HepG2 (cell line): ENCODE data around the gene PIP4K2B. TPM values are rescaled to one million over a fixed set of nuclear protein-coding genes. Genes with fewer than 3 reads are reported as not detected.
A peak's percentile ranks its signal among the peaks of the same experiment; 100 is the strongest.

Source experiments
- ARID3A ChIP-seq: IDR thresholded peaks from 2 replicates; pipeline ENCODE4 v1.6.1; 2012; ENCODE audit warnings: low read depth, low read length, improper control_type of control experiment
- GZF1 ChIP-seq: sonication (generic); formaldehyde crosslinking; IDR thresholded peaks from 2 replicates; pipeline ENCODE4 v1.5.1; 2020; ENCODE audit warnings: mild to moderate bottlenecking, missing genetic modification reagents
- JDP2 ChIP-seq: sonication (generic); formaldehyde crosslinking; IDR thresholded peaks from 2 replicates; pipeline ENCODE4 v1.8.1; 2022; ENCODE audit warnings: missing genetic modification reagents, borderline replicate concordance
- MAFK ChIP-seq, 2 experiments: IDR thresholded peaks in 1 of 2; conservative IDR thresholded peaks in 1 of 2; 2 replicates each; pipeline ENCODE4 v1.6.1; 2011; ENCODE audit warnings: improper control_type of control experiment in 2 of 2, low read length in 2 of 2
- NAIF1 ChIP-seq: sonication (generic); formaldehyde crosslinking; IDR thresholded peaks from 2 replicates; pipeline ENCODE4 v1.5.0; 2020; ENCODE audit warnings: mild to moderate bottlenecking, missing genetic modification reagents, borderline replicate concordance
- NR2F6 ChIP-seq, 2 experiments: IDR thresholded peaks; 2 replicates each; pipeline ENCODE4 v1.6.1; 2016; ENCODE audit warnings: antibody characterized with exemption in 1 of 2, mild to moderate bottlenecking in 1 of 2
- NRL ChIP-seq: sonication (generic); formaldehyde crosslinking; IDR thresholded peaks from 2 replicates; pipeline ENCODE4 v1.5.0; 2020; ENCODE audit warnings: missing genetic modification reagents, mild to moderate bottlenecking, moderate library complexity, borderline replicate concordance
- RFXAP ChIP-seq: sonication (generic); formaldehyde crosslinking; IDR thresholded peaks from 2 replicates; pipeline ENCODE4 v1.4.0; 2020; ENCODE audit warnings: missing genetic modification reagents, borderline replicate concordance
- TAF1 ChIP-seq: sonication (generic); formaldehyde crosslinking; IDR thresholded peaks from 2 replicates; pipeline ENCODE4 v1.4.0; 2020; ENCODE audit warnings: missing genetic modification reagents
- ZBTB2 ChIP-seq: sonication (generic); formaldehyde crosslinking; IDR thresholded peaks from 2 replicates; pipeline ENCODE4 v1.8.0; 2022; ENCODE audit warnings: low read depth, missing genetic modification reagents
- ZFP82 ChIP-seq: sonication (generic); formaldehyde crosslinking; IDR thresholded peaks from 2 replicates; pipeline ENCODE4 v1.5.1; 2020; ENCODE audit warnings: mild to moderate bottlenecking, missing genetic modification reagents, borderline replicate concordance
- ZNF496 ChIP-seq: sonication (generic); formaldehyde crosslinking; IDR thresholded peaks from 2 replicates; pipeline ENCODE4 v1.8.1; 2023; ENCODE audit warnings: mild to moderate bottlenecking, moderate library complexity, missing genetic modification reagents; ENCODE audit not compliant: insufficient replicate concordance
- ZNF557 ChIP-seq: sonication (generic); formaldehyde crosslinking; IDR thresholded peaks from 2 replicates; pipeline ENCODE4 v1.4.0; 2020; ENCODE audit warnings: missing genetic modification reagents
- ZNF619 ChIP-seq: sonication (generic); formaldehyde crosslinking; IDR thresholded peaks from 2 replicates; pipeline ENCODE4 v1.4.0; 2020; ENCODE audit warnings: mild to moderate bottlenecking, missing genetic modification reagents
- ZNF672 ChIP-seq: sonication (generic); formaldehyde crosslinking; IDR thresholded peaks from 2 replicates; pipeline ENCODE4 v1.8.1; 2022; ENCODE audit warnings: missing genetic modification reagents
- polyA plus RNA-seq, 8 experiments: library from polyadenylated mRNA; depleted of rRNA in 3 of 8; stranded (reverse) in 7 of 8; unstranded in 1 of 8; fragments of >200 nt; fragmentation: Illumina TruSeq in 4 of 8; extraction: Trizol in 4 of 8; gene quantifications; 2 replicates each; pipeline versions ENCODE4 v1.2.1 to v1.2.3, GENCODE V29; 2011 to 2016; ENCODE audit warnings: low read depth in 4 of 8, missing spikeins in 1 of 8, mixed read lengths in 1 of 8; ENCODE audit not compliant: insufficient read depth in 1 of 8
- total RNA-seq, 5 experiments: library from RNA; depleted of rRNA; stranded (reverse); fragments of >200 nt; fragmentation: Illumina TruSeq; extraction: Trizol; gene quantifications; 2 replicates each; pipeline ENCODE4 v1.2.3, GENCODE V29; 2016; ENCODE audit warnings: low read depth in 1 of 5
- TF ChIP-seq, protein P1 (sequence below): sonication (generic); formaldehyde crosslinking; IDR thresholded peaks from one replicate; pipeline ENCODE4 v1.5.1; 2020; ENCODE audit warnings: mild to moderate bottlenecking, missing genetic modification reagents; ENCODE audit errors: not compliant biosample characterization

PIP4K2B gene
- total and polyA plus RNA-seq, 2 of the 13 experiments (the other 11 are each of a cell fraction or from before 2014, with no cell fraction given), result 20.4 to 54.0 TPM

GRCh38 chr17:38746004-38746848 lies 53.1 kb downstream of the PIP4K2B start (continued):
- TF ChIP-seq ZBTB2 (CRISPR knock-in tag) (no peak), ZNF672 (CRISPR knock-in tag) (no peak), ZNF619 (CRISPR knock-in tag) (no peak), MAFK (conservative IDR thresholded peaks at IDR 0.05 in 1 of 2, IDR thresholded peaks at IDR 0.05 in 1 of 2; ENCODE audit: low read length in 2 of 2) (no peak), NR2F6 (IDR thresholded peaks at IDR 0.05) (peak; percentile 85), NR2F6 (CRISPR knock-in tag; IDR thresholded peaks at IDR 0.05) (peak; percentile 88), RFXAP (CRISPR knock-in tag) (peak; percentile 90), GZF1 (no peak), JDP2 (CRISPR knock-in tag) (no peak), NRL (CRISPR knock-in tag) (peak; percentile 47), ZFP82 (0 out of 2 replicates have a peak, but pooled peaks have one; percentile 55), NAIF1 (CRISPR knock-in tag) (peak; percentile 53; the same call in 1 of the 2 replicates), ZNF557 (CRISPR knock-in tag) (peak; percentile 76), ZNF496 (CRISPR knock-in tag) (no peak), ARID3A (no peak), TAF1 (CRISPR knock-in tag) (peak; percentile 32; the same call in 1 of the 2 replicates)
- TF ChIP-seq, protein P1, sequence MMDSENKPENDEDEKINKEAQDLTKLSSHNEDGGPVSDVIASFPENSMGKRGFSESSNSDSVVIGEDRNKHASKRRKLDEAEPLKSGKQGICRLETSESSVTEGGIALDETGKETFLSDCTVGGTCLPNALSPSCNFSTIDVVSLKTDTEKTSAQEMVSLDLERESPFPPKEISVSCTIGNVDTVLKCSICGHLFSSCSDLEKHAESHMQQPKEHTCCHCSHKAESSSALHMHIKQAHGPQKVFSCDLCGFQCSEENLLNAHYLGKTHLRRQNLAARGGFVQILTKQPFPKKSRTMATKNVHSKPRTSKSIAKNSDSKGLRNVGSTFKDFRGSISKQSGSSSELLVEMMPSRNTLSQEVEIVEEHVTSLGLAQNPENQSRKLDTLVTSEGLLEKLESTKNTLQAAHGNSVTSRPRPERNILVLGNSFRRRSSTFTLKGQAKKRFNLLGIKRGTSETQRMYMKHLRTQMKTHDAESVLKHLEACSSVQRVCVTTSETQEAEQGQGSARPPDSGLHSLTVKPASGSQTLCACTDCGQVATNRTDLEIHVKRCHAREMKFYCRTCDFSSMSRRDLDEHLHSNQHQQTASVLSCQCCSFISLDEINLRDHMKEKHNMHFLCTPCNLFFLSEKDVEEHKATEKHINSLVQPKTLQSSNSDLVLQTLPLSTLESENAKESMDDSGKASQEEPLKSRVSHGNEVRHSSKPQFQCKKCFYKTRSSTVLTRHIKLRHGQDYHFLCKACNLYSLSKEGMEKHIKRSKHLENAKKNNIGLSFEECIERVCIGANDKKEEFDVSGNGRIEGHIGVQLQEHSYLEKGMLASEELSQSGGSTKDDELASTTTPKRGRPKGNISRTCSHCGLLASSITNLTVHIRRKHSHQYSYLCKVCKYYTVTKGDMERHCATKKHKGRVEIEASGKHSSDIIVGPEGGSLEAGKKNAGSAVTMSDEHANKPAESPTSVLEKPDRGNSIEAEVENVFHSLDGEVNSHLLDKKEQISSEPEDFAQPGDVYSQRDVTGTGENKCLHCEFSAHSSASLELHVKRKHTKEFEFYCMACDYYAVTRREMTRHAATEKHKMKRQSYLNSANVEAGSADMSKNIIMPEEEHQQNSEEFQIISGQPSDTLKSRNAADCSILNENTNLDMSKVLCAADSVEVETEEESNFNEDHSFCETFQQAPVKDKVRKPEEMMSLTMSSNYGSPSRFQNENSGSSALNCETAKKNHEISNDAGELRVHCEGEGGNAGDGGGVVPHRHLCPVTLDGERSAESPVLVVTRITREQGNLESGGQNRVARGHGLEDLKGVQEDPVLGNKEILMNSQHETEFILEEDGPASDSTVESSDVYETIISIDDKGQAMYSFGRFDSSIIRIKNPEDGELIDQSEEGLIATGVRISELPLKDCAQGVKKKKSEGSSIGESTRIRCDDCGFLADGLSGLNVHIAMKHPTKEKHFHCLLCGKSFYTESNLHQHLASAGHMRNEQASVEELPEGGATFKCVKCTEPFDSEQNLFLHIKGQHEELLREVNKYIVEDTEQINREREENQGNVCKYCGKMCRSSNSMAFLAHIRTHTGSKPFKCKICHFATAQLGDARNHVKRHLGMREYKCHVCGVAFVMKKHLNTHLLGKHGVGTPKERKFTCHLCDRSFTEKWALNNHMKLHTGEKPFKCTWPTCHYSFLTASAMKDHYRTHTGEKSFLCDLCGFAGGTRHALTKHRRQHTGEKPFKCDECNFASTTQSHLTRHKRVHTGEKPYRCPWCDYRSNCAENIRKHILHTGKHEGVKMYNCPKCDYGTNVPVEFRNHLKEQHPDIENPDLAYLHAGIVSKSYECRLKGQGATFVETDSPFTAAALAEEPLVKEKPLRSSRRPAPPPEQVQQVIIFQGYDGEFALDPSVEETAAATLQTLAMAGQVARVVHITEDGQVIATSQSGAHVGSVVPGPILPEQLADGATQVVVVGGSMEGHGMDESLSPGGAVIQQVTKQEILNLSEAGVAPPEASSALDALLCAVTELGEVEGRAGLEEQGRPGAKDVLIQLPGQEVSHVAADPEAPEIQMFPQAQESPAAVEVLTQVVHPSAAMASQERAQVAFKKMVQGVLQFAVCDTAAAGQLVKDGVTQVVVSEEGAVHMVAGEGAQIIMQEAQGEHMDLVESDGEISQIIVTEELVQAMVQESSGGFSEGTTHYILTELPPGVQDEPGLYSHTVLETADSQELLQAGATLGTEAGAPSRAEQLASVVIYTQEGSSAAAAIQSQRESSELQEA (CRISPR knock-in tag), result no peak
